Subcutaneous adipose tissue (tissue), 4 donors: ENCODE results near the gene LIN54. TPM values are rescaled to one million over a fixed set of nuclear protein-coding genes. Genes with fewer than 3 reads are reported as not detected.

Source experiments
- CTCF ChIP-seq: fragments of 450-650 bp; IDR thresholded peaks from one replicate; pipeline ENCODE4 v1.5.1; 2016; ENCODE audit warnings: low read depth, mild to moderate bottlenecking, control low read depth, antibody characterized with exemption, moderate library complexity
- total RNA-seq, 4 donors: library from RNA; depleted of rRNA; stranded (reverse); fragments of >200 nt; gene quantifications; one replicate each; pipeline ENCODE4 v1.1.0, GENCODE V29; 2016

LIN54 gene
- total RNA-seq, 4 donors from 2014 or later: 6.6 to 12.9 (median 9.9) TPM

DNA sequence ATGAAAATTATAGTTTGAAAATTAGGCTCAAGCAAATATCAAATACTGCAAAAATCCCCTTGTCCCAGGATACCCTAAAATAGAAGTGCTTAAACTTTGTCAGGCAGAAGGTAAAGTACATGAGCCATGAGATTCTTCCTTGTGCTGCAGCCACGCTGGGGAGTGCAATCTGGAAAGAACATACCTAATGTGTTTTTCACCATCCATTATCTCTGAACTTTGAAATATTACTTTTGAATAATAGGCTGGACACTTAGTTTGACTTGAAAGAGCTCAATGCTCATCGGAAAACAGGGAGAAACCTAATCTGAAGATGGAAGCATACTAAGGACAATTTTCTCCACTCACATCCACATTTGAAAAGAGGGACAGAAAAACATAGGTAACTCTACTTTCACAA is 91.2 kb downstream of the LIN54 start:
- TF ChIP-seq CTCF: no peak

GRCh38 chr4:82918091-82918490 is 92.5 kb downstream of the LIN54 start:
- TF ChIP-seq CTCF: no peak

- no peak for TF ChIP-seq CTCF
Observed at GRCh38 chr4:82913305-82913704, 97.3 kb downstream of the LIN54 start.

DNA sequence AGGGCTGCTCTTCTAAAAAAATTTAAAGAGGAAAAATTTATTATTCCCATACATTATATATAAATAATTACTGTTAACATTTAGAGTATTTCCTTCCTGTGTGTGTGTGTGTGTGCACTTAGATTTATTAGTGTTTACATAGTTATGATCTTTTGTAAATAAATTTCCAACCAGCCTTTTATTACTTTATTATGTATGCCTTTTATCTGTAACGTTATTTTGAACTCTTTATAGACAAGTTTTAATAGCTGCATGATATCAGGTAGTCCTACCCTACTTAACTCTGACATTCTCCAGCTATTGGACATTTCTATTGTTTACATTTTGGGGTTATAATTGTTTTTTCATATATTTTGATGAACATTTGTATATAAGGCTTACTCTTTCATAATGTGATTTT is 101.3 kb downstream of the LIN54 start:
- no peak for TF ChIP-seq CTCF

- TF ChIP-seq CTCF: no peak
Observed at GRCh38 chr4:82906469-82906868, 104.2 kb downstream of the LIN54 start.

DNA sequence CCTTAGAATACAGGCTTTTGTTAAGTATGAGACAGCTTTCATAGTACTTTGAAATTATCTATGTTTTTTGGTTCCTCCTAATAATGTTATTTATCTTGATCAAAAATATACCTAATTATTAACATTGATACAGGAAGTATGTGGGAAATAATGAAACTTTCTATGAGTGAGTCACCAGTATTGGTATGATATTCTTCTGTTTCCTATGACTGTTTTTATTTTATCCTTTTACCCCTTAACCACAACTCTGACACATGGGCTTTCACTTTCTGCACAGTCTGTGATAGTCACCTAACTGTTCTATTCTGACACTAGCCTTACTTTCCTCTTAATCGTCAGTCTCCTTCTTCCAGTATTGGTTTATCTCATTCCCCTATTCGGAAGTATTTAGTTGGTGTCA is 105.4 kb downstream of the LIN54 start:
- no peak for TF ChIP-seq CTCF

- TF ChIP-seq CTCF: no peak
Observed at GRCh38 chr4:82903737-82904136, 106.9 kb downstream of the LIN54 start.
